ENCODE data around the gene ROR2. TPM values are rescaled to one million over a fixed set of nuclear protein-coding genes. Genes with fewer than 3 reads are reported as not detected.

Gene ROR2
- polyA plus RNA-seq, 3 donors = not detected

- H3K4me3 Mint-ChIP-seq = no peak overlapping the region
- Histone ChIP-seq H3K4me2 (replicated peaks; ENCODE audit: extremely low read depth, low read length, poor library complexity, severe bottlenecking) (no peak overlapping the region), H2AFZ (ENCODE audit: insufficient read depth, low read depth, low read length, poor library complexity, severe bottlenecking) (no peak overlapping the region), H3K4me3 (replicated peaks in 1 of 3; ENCODE audit: low read depth in 2 of 3, low read length in 3 of 3) (no peak overlapping the region), H3K27ac (ENCODE audit: low read depth in 1 of 2, low read length in 2 of 2) (no peak overlapping the region), H4K20me1 (ENCODE audit: insufficient read depth, low read length) (no peaks in the 10 kb centered on the region), H3K4me1 (ENCODE audit: control insufficient read depth in 1 of 2, insufficient read depth in 2 of 2, low read length in 2 of 2) (peaks cover 0 to 3% of the 10 kb centered on the region in 2 donors), H3K79me2 (ENCODE audit: insufficient read depth, low read length) (no peaks in the 10 kb centered on the region), H3K36me3 (replicated peaks in 1 of 2; ENCODE audit: control insufficient read depth in 1 of 2, insufficient read depth in 2 of 2, low read length in 2 of 2) (no peaks in the 10 kb centered on the region), H3K27me3 (ENCODE audit: control insufficient read depth in 2 of 2, insufficient read depth in 2 of 2, low read length in 2 of 2) (no peaks in the 10 kb centered on the region), H3K9me3 (replicated peaks in 1 of 2; ENCODE audit: control insufficient read depth in 1 of 2, insufficient read depth in 1 of 2, low read length in 2 of 2) (no peaks in the 10 kb centered on the region), H3K9ac (ENCODE audit: insufficient read depth, low read length, poor library complexity, severe bottlenecking) (no peak overlapping the region)
- no peaks in the 10 kb centered on the region for H3K9me3 Mint-ChIP-seq
- no peaks in the 10 kb centered on the region for H3K36me3 Mint-ChIP-seq
- no peak for TF ChIP-seq CTCF (IDR thresholded peaks at IDR 0.05)
- 92% methylated on average over 5 of the region's 7 CpGs for WGBS (ENCODE audit: insufficient coverage)
- H3K27me3 Mint-ChIP-seq (ENCODE audit: low read depth in 3 of 3) = peaks cover 1 to 8% (median 5%) of the 10 kb centered on the region in 3 donors
- H3K4me1 Mint-ChIP-seq = peaks cover 8% of the 10 kb centered on the region
- H3K27ac Mint-ChIP-seq = no peak overlapping the region
- DNase-seq = no peak
- intact Hi-C loops (cut with micrococcal nuclease) = loop anchor here (2.0 kb wide), 1 partner anchor 811 kb away; no protein-coding TSS in a partner anchor
Observed at GRCh38 chr9:91725651-91726050, 224.4 kb downstream of the ROR2 start.

GRCh38 chr9:91724609-91725505, 225.2 kb downstream of the ROR2 start:
- Histone ChIP-seq H3K36me3 (replicated peaks in 1 of 2; ENCODE audit: control insufficient read depth in 1 of 2, insufficient read depth in 2 of 2, low read length in 2 of 2) (no peaks in the 10 kb centered on the region), H3K4me1 (ENCODE audit: control insufficient read depth in 1 of 2, insufficient read depth in 2 of 2, low read length in 2 of 2) (peaks cover 0 to 3% of the 10 kb centered on the region in 2 donors), H3K9me3 (replicated peaks in 1 of 2; ENCODE audit: control insufficient read depth in 1 of 2, insufficient read depth in 1 of 2, low read length in 2 of 2) (no peaks in the 10 kb centered on the region), H3K4me2 (replicated peaks; ENCODE audit: extremely low read depth, low read length, poor library complexity, severe bottlenecking) (no peak overlapping the region), H3K4me3 (replicated peaks in 1 of 3; ENCODE audit: low read depth in 2 of 3, low read length in 3 of 3) (no peak overlapping the region), H3K27me3 (ENCODE audit: control insufficient read depth in 2 of 2, insufficient read depth in 2 of 2, low read length in 2 of 2) (no peaks in the 10 kb centered on the region), H2AFZ (ENCODE audit: insufficient read depth, low read depth, low read length, poor library complexity, severe bottlenecking) (no peak overlapping the region), H3K9ac (ENCODE audit: insufficient read depth, low read length, poor library complexity, severe bottlenecking) (no peak overlapping the region), H3K27ac (ENCODE audit: low read depth in 1 of 2, low read length in 2 of 2) (no peak overlapping the region), H3K79me2 (ENCODE audit: insufficient read depth, low read length) (no peaks in the 10 kb centered on the region), H4K20me1 (ENCODE audit: insufficient read depth, low read length) (no peaks in the 10 kb centered on the region)
- Mint-ChIP-seq H3K27ac (no peak overlapping the region), H3K9me3 (no peaks in the 10 kb centered on the region), H3K36me3 (no peaks in the 10 kb centered on the region), H3K4me3 (no peak overlapping the region), H3K4me1 (peaks cover 10% of the 10 kb centered on the region), H3K27me3 (ENCODE audit: low read depth in 3 of 3) (peaks cover 1 to 10% (median 6%) of the 10 kb centered on the region in 3 donors)
- WGBS (ENCODE audit: insufficient coverage) = 96% methylated on average over 43 of the region's 43 CpGs
- no peak for TF ChIP-seq CTCF (IDR thresholded peaks at IDR 0.05)
- intact Hi-C loops (cut with micrococcal nuclease) = no loop called here
- no peak for DNase-seq
